ENCODE data around the gene CCDC112. TPM values are rescaled to one million over a fixed set of nuclear protein-coding genes. Genes with fewer than 3 reads are reported as not detected.
"Not testable (repeated sequence)": the region's sequence is repeated elsewhere in the genome, so short reads cannot be mapped to it uniquely, and the experiment has no call there.

Gene CCDC112
- total RNA-seq, 2 experiments from 2014 or later = 1.5 to 2.4 TPM

- Mint-ChIP-seq H3K4me1 (ENCODE audit: low read depth) (peaks cover 36% of the 10 kb centered on the region), H3K27ac (peak within 1 kb of the TSS; percentile 90), H3K36me3 (ENCODE audit: low read depth) (peaks cover 1% of the 10 kb centered on the region), H3K27me3 (no peaks in the 10 kb centered on the region), H3K4me3 (peak within 1 kb of the TSS; percentile 92), H3K9me3 (no peaks in the 10 kb centered on the region)
- POLR2A ChIA-PET = interaction anchor here (0.7 to 2.6 kb wide), 6 partner anchors 12 to 312 kb away, joined by 3 to 14 read pairs (median 3); partner anchors contain the start of gene CCDC112
- CTCF ChIA-PET = interaction anchor here (1.5 kb wide), 2 partner anchors 33 to 54 kb away, joined by 3 to 6 read pairs; no protein-coding TSS in a partner anchor
- no peak for TF ChIP-seq CTCF (IDR thresholded peaks at IDR 0.05)
- intact Hi-C loops (cut with micrococcal nuclease) = no loop called here
- DNase-seq (peak; percentile 81), ATAC-seq (peak; percentile 96)
These were observed 34.0 kb downstream of the CCDC112 start, which contains the start of gene PGGT1B for GRCh38 chr5:115262321-115263077. PGGT1B (minus strand) TSS chr5:115262877; CDS start chr5:115262851, 26 bp downstream.

GRCh38 chr5:115262011-115262320 is 34.5 kb downstream of the CCDC112 start:
- Mint-ChIP-seq H3K36me3 (ENCODE audit: low read depth) (peaks cover 2% of the 10 kb centered on the region), H3K4me3 (peak overlapping the region; percentile 92), H3K9me3 (no peaks in the 10 kb centered on the region), H3K27ac (peak overlapping the region; percentile 90), H3K27me3 (no peaks in the 10 kb centered on the region), H3K4me1 (ENCODE audit: low read depth) (peaks cover 37% of the 10 kb centered on the region)
- ATAC-seq (peak; percentile 18), DNase-seq (peak; percentile 8)
- intact Hi-C loops (cut with micrococcal nuclease) = no loop called here
- POLR2A ChIA-PET = interaction anchor here (0.7 to 2.6 kb wide), 5 partner anchors 11 to 313 kb away, joined by 3 to 14 read pairs (median 3); partner anchors contain the start of gene CCDC112
- CTCF ChIA-PET = interaction anchor here (1.0 to 1.5 kb wide), 2 partner anchors 47 to 53 kb away, joined by 3 read pairs; no protein-coding TSS in a partner anchor
- no peak for TF ChIP-seq CTCF (IDR thresholded peaks at IDR 0.05)

- ChIA-PET CTCF (interaction anchor here (0.9 to 1.0 kb wide), 3 partner anchors 10 to 162 kb away, joined by 3 to 4 read pairs (median 3); no protein-coding TSS in a partner anchor), POLR2A (no interaction called here)
- ATAC-seq = no peak
- no peak overlapping the region for H3K4me3 Mint-ChIP-seq
- intact Hi-C loops (cut with micrococcal nuclease) = no loop called here
- H3K9me3 Mint-ChIP-seq = no peaks in the 10 kb centered on the region
- peaks cover 5% of the 10 kb centered on the region for H3K36me3 Mint-ChIP-seq (ENCODE audit: low read depth)
- H3K4me1 Mint-ChIP-seq (ENCODE audit: low read depth) = peaks cover 55% of the 10 kb centered on the region
- no peaks in the 10 kb centered on the region for H3K27me3 Mint-ChIP-seq
- DNase-seq = no peak
- H3K27ac Mint-ChIP-seq = no peak overlapping the region
- TF ChIP-seq CTCF (IDR thresholded peaks at IDR 0.05) = no peak
These were observed 36.2 kb downstream of the CCDC112 start for GRCh38 chr5:115260248-115260647.

- no peaks in the 10 kb centered on the region for H3K27me3 Mint-ChIP-seq
- H3K4me1 Mint-ChIP-seq (ENCODE audit: low read depth) = peaks cover 60% of the 10 kb centered on the region
- H3K9me3 Mint-ChIP-seq = no peaks in the 10 kb centered on the region
- ChIA-PET POLR2A (no interaction called here), CTCF (no interaction called here)
- DNase-seq (no peak), ATAC-seq (no peak)
- H3K27ac Mint-ChIP-seq = no peak overlapping the region
- intact Hi-C loops (cut with micrococcal nuclease) = no loop called here
- no peak for TF ChIP-seq CTCF (IDR thresholded peaks at IDR 0.05)
- peaks cover 5% of the 10 kb centered on the region for H3K36me3 Mint-ChIP-seq (ENCODE audit: low read depth)
- H3K4me3 Mint-ChIP-seq = no peak overlapping the region
These were observed 38.5 kb downstream of the CCDC112 start for GRCh38 chr5:115257981-115258380.

GRCh38 chr5:115249379-115249778 is 47.1 kb downstream of the CCDC112 start:
- POLR2A ChIA-PET; ATAC-seq; H3K27me3 Mint-ChIP-seq; H3K36me3 Mint-ChIP-seq (ENCODE audit: low read depth); H3K4me1 Mint-ChIP-seq (ENCODE audit: low read depth); DNase-seq; H3K4me3 Mint-ChIP-seq; H3K9me3 Mint-ChIP-seq; H3K27ac Mint-ChIP-seq: not testable (repeated sequence)
- CTCF ChIA-PET = interaction anchor here (2.4 to 7.6 kb wide), 2 partner anchors 151 to 153 kb away, joined by 7 to 79 read pairs; no protein-coding TSS in a partner anchor
- intact Hi-C loops (cut with micrococcal nuclease) = loop anchor here (5.0 kb wide), 1 partner anchor 77 kb away; no protein-coding TSS in a partner anchor

Data from activated CD8-positive, alpha-beta T cell treated with anti-CD3 and anti-CD28 coated beads for 36 hours (primary cell).